GM18508 (cell line): ENCODE results near the gene FAM174B.

Experiments
- ATAC-seq: cut with Tn5 transposase; IDR thresholded peaks from one replicate; pipeline ENCODE4 v1.9.1; 2021; ENCODE audit warnings: moderate number of reproducible peaks; ENCODE audit not compliant: insufficient read depth, unreplicated experiment

The FAM174B gene

DNA sequence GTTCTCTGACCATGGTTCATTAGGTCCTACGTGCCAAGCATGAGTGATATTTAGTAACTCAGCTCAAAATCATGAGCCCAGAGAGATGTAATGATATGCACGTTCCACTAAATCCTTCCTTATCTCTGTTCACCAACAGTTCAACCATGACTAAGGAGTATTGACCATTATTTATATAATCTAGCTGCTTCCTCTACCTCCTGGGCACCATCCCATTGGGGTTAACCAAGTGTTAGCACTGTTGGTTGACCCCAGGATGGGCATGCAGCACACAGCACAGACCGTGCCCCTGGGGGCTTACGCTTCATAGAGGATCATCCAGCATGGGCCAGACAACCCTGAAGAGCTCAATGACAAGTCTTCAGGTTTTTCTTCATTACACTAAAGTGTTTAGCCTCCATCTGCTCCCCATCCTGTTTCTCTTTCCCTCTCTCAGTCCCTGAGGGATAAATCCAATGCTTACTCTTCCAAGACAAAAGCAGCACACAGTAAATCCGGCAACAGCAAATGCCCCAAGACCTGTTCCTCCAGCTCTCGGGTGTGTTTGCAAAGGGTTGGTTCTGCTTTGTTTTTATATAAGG lies 10.4 kb downstream of the FAM174B start:
- ATAC-seq, result no peak

- ATAC-seq, result no peak
These were observed 11.4 kb downstream of the FAM174B start for GRCh38 chr15:92643849-92644815.

DNA sequence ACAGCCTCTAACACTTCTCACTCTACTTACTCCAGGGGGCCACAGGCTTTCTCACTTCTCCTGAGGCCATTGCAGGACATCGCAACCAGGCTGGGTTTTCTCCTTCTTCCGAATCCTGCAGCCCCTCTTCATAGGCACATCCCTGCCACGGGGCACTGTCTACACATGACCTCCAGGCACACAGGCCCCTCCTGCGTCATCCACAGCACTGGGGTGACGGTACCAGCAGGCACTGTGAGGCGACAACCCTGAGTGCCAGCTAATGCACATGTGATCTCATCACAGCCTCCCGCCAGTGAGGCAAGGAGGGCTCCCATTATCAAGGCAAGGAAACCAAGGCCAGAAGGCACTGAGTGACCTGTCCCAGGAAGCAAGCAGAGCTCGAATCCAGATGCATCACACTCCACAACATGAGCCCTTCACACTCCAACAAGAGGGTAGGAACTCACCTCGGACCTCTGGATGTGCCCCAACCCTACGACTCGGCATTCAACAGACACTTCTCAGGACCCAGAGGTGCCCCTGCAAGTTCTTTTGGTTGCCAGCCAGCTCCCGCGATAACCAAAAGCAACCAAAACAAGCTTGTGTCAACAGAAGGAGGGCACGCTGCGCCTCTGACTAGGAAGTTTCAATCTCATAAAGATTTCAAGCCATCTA lies 16.7 kb downstream of the FAM174B start:
- no peak for ATAC-seq

- no peak for ATAC-seq
These were observed 17.3 kb downstream of the FAM174B start for GRCh38 chr15:92638291-92638708.

- no peak for ATAC-seq
These were observed 17.9 kb downstream of the FAM174B start for GRCh38 chr15:92637626-92638025.

GRCh38 chr15:92636908-92637481 lies 18.6 kb downstream of the FAM174B start:
- ATAC-seq, result no peak

DNA sequence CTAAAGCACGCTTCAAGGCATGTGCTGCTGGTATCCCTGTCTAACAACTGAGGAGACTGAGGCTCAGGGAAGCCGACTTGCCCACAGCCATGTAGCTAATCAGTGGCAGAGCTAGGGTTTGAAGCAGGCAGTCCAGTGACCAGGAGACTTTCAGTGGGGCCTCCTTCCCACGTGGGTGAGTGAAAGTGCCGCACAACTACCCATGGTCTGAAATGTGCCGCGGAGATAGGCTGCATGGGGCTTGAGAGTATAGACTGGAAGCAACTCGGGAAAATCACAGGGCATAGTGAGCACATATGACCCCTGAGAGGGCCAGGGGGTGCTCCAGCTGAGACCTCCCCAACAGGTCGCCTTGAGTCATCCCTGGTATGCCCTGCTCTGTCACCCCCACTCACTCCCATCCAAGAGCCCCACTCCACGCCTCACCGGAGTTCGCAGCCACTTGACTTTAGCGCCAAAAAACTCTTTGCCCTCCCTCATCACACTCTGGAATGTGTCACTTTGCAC lies 19.1 kb downstream of the FAM174B start:
- ATAC-seq, result no peak

GRCh38 chr15:92634671-92635201 lies 20.8 kb downstream of the FAM174B start:
- no peak for ATAC-seq

DNA sequence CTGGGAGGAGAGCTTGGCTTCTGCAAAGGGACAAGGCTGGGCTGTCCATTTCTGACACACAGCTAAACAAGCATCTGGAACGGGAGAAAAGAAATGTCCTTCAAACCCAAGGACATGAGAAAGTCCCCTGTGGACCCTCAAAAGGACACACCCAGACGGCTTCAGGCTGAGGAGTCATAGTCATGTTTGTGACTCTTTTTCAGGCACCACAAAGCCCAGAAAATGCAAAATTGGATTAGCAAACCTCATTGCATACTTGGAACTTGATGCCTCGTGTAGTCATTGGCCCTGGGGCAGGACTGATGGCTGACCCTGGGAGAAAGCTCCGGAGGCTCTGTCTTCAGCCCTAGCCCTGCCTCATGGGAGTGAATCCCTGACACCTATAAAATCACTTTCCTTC lies 21.5 kb downstream of the FAM174B start:
- no peak for ATAC-seq

GRCh38 chr15:92633418-92633817 lies 22.2 kb downstream of the FAM174B start:
- no peak for ATAC-seq

GRCh38 chr15:92633001-92633400 lies 22.6 kb downstream of the FAM174B start:
- ATAC-seq, result no peak

GRCh38 chr15:92631721-92632120 lies 23.9 kb downstream of the FAM174B start:
- no peak for ATAC-seq

- ATAC-seq, result no peak
These were observed 25.5 kb downstream of the FAM174B start for GRCh38 chr15:92629975-92630626.

DNA sequence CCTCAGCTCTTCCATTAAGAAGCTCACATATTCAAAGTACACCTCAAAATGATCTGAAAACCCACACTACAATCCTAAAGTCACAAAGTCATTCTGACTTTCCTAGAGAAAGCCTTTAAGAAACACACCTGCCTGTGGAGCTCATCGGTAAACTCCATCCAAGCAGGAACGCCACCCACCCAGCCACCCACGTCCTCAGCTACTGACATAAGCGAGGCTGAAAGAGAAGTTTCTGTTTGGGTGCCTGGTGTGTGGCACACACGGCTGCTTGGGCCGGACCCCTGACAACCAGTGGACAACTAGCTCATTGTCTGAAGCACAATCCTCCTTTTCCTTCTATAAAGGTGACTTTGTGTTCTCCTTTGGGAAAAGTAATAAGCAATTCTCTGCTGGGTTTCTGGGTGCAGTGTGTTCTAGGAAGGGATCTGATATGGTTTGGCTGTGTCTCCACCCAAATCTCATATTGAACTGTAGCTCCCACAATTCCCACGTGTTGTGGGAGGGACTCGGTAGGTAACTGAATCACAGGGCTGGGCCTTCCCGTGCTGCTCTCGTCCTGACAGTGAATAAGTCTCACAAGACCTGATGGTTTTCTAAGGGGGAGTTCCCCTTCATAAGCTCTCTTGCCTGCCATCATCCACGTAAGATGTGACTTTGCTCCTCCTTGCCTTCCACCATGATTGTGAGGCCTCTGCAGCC lies 26.1 kb downstream of the FAM174B start:
- ATAC-seq, result no peak

GRCh38 chr15:92627014-92627413 lies 28.6 kb downstream of the FAM174B start:
- ATAC-seq, result no peak

GRCh38 chr15:92625251-92625980 lies 30.2 kb downstream of the FAM174B start:
- peak; percentile 67 for ATAC-seq

DNA sequence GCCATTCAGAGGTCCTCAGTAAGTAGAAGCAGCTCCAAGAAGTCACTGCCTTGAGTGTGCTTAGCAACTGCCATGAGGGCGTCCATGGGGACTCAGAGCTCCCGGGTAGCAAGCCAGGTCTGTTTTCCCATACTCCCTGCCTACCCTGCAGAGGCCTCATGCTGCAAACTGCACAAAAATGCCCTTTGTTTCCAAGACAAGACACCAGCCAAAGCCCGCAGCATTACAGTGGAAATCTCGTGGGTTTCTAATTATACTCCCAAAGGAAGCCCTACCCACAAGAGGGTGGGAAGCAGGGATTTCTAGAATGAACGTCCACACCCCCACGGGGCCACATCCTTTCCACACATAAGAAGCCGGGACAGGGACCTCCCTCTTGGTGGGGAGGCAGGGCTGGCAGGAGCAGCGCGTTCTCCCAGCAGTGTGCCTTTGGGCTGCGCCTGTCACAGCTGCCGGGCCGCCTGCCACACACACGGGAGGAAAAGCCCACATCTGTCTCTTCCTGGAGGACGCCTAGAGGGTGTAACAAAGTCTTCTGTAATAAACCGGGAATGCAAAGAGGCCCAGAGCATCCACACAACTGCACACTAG lies 31.1 kb downstream of the FAM174B start:
- ATAC-seq, result no peak

DNA sequence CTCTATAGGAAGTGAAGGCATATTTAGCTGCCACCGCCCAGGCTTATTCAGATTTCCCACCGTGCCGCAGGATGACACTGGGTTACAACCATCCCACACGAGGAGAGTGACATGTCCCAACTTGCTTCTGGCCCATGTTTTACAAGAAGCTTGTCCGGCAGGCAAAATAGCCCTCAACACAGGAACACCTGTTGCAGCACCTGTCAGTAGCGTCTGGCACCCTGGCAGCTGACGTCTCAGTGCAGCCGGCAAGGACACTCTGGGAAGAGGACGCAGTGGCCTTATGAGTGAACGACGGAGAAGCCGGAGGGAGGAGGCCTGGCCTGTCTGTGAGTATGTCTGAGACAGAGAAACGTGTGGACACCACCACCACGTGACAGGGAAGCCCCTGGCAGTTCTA lies 32.1 kb downstream of the FAM174B start:
- ATAC-seq, result no peak
